ENCODE data around the gene RANBP10. TPM values are rescaled to one million over a fixed set of nuclear protein-coding genes. Genes with fewer than 3 reads are reported as not detected.

RANBP10 gene
- total and polyA plus RNA-seq, 9 of the 15 experiments (the other 6 are each of a cell fraction or from before 2014, with no cell fraction given): 0.61 to 19.3 (median 5.9) TPM

DNA sequence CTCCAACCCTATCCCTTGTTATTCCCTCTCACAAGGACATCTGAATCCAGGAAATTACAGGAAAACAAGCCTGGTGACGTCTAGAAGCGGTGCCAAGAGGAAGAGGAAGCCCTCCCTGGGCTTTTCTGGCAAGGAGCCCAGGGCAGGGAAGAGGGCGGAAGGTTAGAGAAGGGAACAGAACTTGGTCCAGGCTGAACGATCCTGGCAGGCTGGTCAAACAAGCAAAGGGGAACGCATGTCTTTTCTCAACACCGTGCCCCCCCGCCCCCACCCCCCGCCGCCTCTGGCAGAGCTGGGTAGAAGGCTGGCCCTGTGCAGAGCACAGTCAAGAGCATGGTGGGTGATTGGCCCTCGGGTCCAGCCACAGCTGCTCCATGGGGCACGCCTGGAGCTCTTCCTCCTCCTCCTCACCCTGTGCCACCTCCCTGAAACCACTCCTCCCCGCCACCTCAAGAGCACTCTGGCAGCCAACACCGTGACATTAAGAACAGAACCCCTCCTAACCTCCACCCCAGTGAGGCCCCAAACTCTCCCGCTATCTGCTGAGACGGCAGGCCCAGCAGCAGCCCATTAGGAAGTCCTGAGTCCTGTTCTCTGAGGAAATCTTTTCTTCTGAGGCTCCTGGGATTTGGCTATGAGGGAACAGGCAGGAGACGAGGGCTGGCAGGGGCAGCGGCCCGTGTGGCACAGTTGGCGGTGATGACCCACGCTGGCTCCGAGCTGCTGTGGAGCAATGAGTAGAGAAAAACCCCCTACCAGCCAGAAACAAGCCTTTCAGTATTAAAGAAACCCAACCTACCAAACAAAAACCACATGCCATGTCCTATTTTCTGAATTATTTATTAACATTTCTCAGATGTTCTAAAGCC lies 132.4 kb downstream of the RANBP10 start:
- POLR2A ChIA-PET: interaction anchor here (0.6 to 1.4 kb wide), 3 partner anchors 143 to 391 kb away, joined by 3 to 4 read pairs (median 4); no protein-coding TSS in a partner anchor
- TF ChIP-seq NFIC (IDR thresholded peaks at IDR 0.05) (peak; percentile 63), EP400 (IDR thresholded peaks at IDR 0.05) (no peak), SPI1 (IDR thresholded peaks at IDR 0.05; ENCODE audit: borderline replicate concordance, low read depth, low read length) (peak; percentile 14; the same call in 1 of the 2 replicates), TAL1 (IDR thresholded peaks at IDR 0.05) (no peak), SRF (CRISPR knock-in tag; IDR thresholded peaks at IDR 0.05) (no peak), PTRF (tag; IDR thresholded peaks at IDR 0.05) (no peak), SMAD1 (IDR thresholded peaks at IDR 0.05; ENCODE audit: low read depth, low read length, partially characterized antibody) (no peak), ZNF197 (CRISPR knock-in tag; IDR thresholded peaks at IDR 0.05; ENCODE audit: low read depth) (no peak), NR1H2 (CRISPR knock-in tag; IDR thresholded peaks at IDR 0.05) (no peak), CREM (IDR thresholded peaks at IDR 0.05; ENCODE audit: low read depth) (0 out of 2 replicates have a peak, but pooled peaks have one; percentile 21), FOXK2 (conservative IDR thresholded peaks at IDR 0.05 in 1 of 2, IDR thresholded peaks at IDR 0.05 in 1 of 2; ENCODE audit: low read depth in 2 of 2) (no peak), SMAD2 (IDR thresholded peaks at IDR 0.05; ENCODE audit: low read depth, low read length) (no peak)
- TF ChIP-seq, protein P1, sequence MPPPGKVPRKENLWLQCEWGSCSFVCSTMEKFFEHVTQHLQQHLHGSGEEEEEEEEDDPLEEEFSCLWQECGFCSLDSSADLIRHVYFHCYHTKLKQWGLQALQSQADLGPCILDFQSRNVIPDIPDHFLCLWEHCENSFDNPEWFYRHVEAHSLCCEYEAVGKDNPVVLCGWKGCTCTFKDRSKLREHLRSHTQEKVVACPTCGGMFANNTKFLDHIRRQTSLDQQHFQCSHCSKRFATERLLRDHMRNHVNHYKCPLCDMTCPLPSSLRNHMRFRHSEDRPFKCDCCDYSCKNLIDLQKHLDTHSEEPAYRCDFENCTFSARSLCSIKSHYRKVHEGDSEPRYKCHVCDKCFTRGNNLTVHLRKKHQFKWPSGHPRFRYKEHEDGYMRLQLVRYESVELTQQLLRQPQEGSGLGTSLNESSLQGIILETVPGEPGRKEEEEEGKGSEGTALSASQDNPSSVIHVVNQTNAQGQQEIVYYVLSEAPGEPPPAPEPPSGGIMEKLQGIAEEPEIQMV (tag; conservative IDR thresholded peaks at IDR 0.05; ENCODE audit: low read depth): no peak
- TF ChIP-seq, protein P2, sequence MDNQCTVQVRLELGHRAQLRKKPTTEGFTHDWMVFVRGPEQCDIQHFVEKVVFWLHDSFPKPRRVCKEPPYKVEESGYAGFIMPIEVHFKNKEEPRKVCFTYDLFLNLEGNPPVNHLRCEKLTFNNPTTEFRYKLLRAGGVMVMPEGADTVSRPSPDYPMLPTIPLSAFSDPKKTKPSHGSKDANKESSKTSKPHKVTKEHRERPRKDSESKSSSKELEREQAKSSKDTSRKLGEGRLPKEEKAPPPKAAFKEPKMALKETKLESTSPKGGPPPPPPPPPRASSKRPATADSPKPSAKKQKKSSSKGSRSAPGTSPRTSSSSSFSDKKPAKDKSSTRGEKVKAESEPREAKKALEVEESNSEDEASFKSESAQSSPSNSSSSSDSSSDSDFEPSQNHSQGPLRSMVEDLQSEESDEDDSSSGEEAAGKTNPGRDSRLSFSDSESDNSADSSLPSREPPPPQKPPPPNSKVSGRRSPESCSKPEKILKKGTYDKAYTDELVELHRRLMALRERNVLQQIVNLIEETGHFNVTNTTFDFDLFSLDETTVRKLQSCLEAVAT (IDR thresholded peaks at IDR 0.05): no peak
- in situ Hi-C loops (cut with MboI): loop anchor here (10.0 kb wide), 1 partner anchor 371 kb away; no protein-coding TSS in a partner anchor

More for the DNA sequence above, 132.4 kb downstream of the RANBP10 start:
- H3K79me2 ChIP-seq (ENCODE audit: control insufficient read depth, insufficient read depth, low read length): no peaks in the 10 kb centered on the region
- H3K4me2 ChIP-seq (ENCODE audit: insufficient read depth, low read length): no peak overlapping the region
- no peak overlapping the region for H2AFZ ChIP-seq (ENCODE audit: low read depth, low read length)
- DNase-seq (ENCODE audit: extremely low read depth in 1 of 4, low spot score in 3 of 4) (no peak), ATAC-seq (no peak), FAIRE-seq (no peak)
- no peaks in the 10 kb centered on the region for H4K20me1 ChIP-seq (replicated peaks; ENCODE audit: control insufficient read depth, insufficient read depth, low read length)
- no peaks in the 10 kb centered on the region for H3K36me3 ChIP-seq (ENCODE audit: control insufficient read depth, insufficient read depth, low read length)
- no peaks in the 10 kb centered on the region for H3K27me3 ChIP-seq (ENCODE audit: control insufficient read depth in 2 of 2, insufficient read depth in 2 of 2, low read length in 2 of 2)
- H3K9ac ChIP-seq (ENCODE audit: insufficient read depth in 1 of 2, low read depth in 2 of 2, low read length in 2 of 2): peak overlapping the region in 1 of 2 experiments; percentile 71; a peak in 2 of 4 replicates
- intact Hi-C loops (cut with micrococcal nuclease): loop anchor here (2.0 to 5.0 kb wide), 3 partner anchors 133 to 368 kb away; partner anchors contain the start of genes RANBP10 and TSNAXIP1
- peaks cover 0 to 5% of the 10 kb centered on the region in 2 experiments; a peak in 3 of 5 replicates for H3K4me1 ChIP-seq (replicated peaks in 1 of 2; ENCODE audit: control insufficient read depth in 2 of 2, insufficient read depth in 2 of 2, low read length in 2 of 2)
- no peaks in the 10 kb centered on the region for H3K9me1 ChIP-seq (ENCODE audit: control insufficient read depth, insufficient read depth, low read length)
- no TSS peak for BruUV-seq (replicated peaks)
- H3K27ac ChIP-seq (ENCODE audit: extremely low read depth, low read depth, low read length): no peak overlapping the region
- CTCF ChIA-PET (ENCODE audit: low intra/inter-chr PET ratio): interaction anchor here (0.6 to 2.2 kb wide), 4 partner anchors 156 to 654 kb away, joined by 3 to 31 read pairs (median 6); no protein-coding TSS in a partner anchor
- no peak overlapping the region for H3K4me3 ChIP-seq
- 70% methylated on average over 19 of the region's 21 CpGs for WGBS (ENCODE audit: insufficient coverage, low coverage, missing lambda C conversion rate)
- no peaks in the 10 kb centered on the region for H3K9me3 ChIP-seq (replicated peaks; ENCODE audit: control insufficient read depth, insufficient read depth, low read depth, low read length)
